ENCODE data around the gene VSIG10L2. TPM values are rescaled to one million over a fixed set of nuclear protein-coding genes. Genes with fewer than 3 reads are reported as not detected.
"Not testable (repeated sequence)": the region's sequence is repeated elsewhere in the genome, so short reads cannot be mapped to it uniquely, and the experiment has no call there.

Gene VSIG10L2
- total RNA-seq, 2 experiments from 2014 or later, result not detected

- H3K9me3 Mint-ChIP-seq, result no peaks in the 10 kb centered on the region
- H3K4me3 Mint-ChIP-seq, result no peak overlapping the region
- H3K36me3 Mint-ChIP-seq (ENCODE audit: low read depth), result no peaks in the 10 kb centered on the region
- no peaks in the 10 kb centered on the region for H3K27me3 Mint-ChIP-seq
- TF ChIP-seq CTCF (IDR thresholded peaks at IDR 0.05), result no peak
- no peak overlapping the region for H3K27ac Mint-ChIP-seq
- no peak for ATAC-seq
- CTCF ChIA-PET, result no interaction called here
- intact Hi-C loops (cut with micrococcal nuclease), result no loop called here
- H3K4me1 Mint-ChIP-seq (ENCODE audit: low read depth), result no peaks in the 10 kb centered on the region
- DNase-seq, result no peak
- POLR2A ChIA-PET, result no interaction called here
Measured at GRCh38 chr11:125980436-125980835, 34.6 kb downstream of the VSIG10L2 start.

GRCh38 chr11:125982348-125982730 lies 36.5 kb downstream of the VSIG10L2 start:
- no peak overlapping the region for H3K27ac Mint-ChIP-seq
- ChIA-PET CTCF (no interaction called here), POLR2A (no interaction called here)
- intact Hi-C loops (cut with micrococcal nuclease), result no loop called here
- ATAC-seq (no peak), DNase-seq (no peak)
- H3K4me1 Mint-ChIP-seq (ENCODE audit: low read depth), result no peaks in the 10 kb centered on the region
- TF ChIP-seq CTCF (IDR thresholded peaks at IDR 0.05), result no peak
- no peaks in the 10 kb centered on the region for H3K9me3 Mint-ChIP-seq
- no peaks in the 10 kb centered on the region for H3K27me3 Mint-ChIP-seq
- H3K36me3 Mint-ChIP-seq (ENCODE audit: low read depth), result no peaks in the 10 kb centered on the region
- no peak overlapping the region for H3K4me3 Mint-ChIP-seq

- H3K36me3 Mint-ChIP-seq (ENCODE audit: low read depth); DNase-seq; H3K27me3 Mint-ChIP-seq; H3K4me1 Mint-ChIP-seq (ENCODE audit: low read depth); CTCF ChIA-PET; H3K4me3 Mint-ChIP-seq; ATAC-seq; H3K27ac Mint-ChIP-seq; POLR2A ChIA-PET; intact Hi-C loops (cut with micrococcal nuclease); H3K9me3 Mint-ChIP-seq: not testable (repeated sequence)
Measured at GRCh38 chr11:125985956-125986355, 40.1 kb downstream of the VSIG10L2 start.

- no peak for TF ChIP-seq CTCF (IDR thresholded peaks at IDR 0.05)
- CTCF ChIA-PET, result no interaction called here
Measured at GRCh38 chr11:125987066-125987641, 41.3 kb downstream of the VSIG10L2 start.

GRCh38 chr11:125990244-125990643 lies 44.4 kb downstream of the VSIG10L2 start:
- no peak for ATAC-seq

More at GRCh38 chr11:125987066-125987641, 41.3 kb downstream of the VSIG10L2 start:
- no peaks in the 10 kb centered on the region for H3K9me3 Mint-ChIP-seq
- intact Hi-C loops (cut with micrococcal nuclease), result no loop called here
- no peaks in the 10 kb centered on the region for H3K36me3 Mint-ChIP-seq (ENCODE audit: low read depth)
- no peak overlapping the region for H3K27ac Mint-ChIP-seq
- peaks cover 2% of the 10 kb centered on the region for H3K4me1 Mint-ChIP-seq (ENCODE audit: low read depth)
- no peaks in the 10 kb centered on the region for H3K27me3 Mint-ChIP-seq
- ATAC-seq (no peak), DNase-seq (no peak)
- H3K4me3 Mint-ChIP-seq, result no peak overlapping the region
- POLR2A ChIA-PET, result no interaction called here

More at GRCh38 chr11:125990244-125990643, 44.4 kb downstream of the VSIG10L2 start:
- Mint-ChIP-seq H3K27me3 (no peaks in the 10 kb centered on the region), H3K4me1 (ENCODE audit: low read depth) (peaks cover 5% of the 10 kb centered on the region), H3K4me3 (no peak overlapping the region), H3K36me3 (ENCODE audit: low read depth) (no peaks in the 10 kb centered on the region), H3K9me3 (no peaks in the 10 kb centered on the region), H3K27ac (no peak overlapping the region)
- intact Hi-C loops (cut with micrococcal nuclease), result no loop called here
- peak; percentile 15 for DNase-seq
- ChIA-PET CTCF (no interaction called here), POLR2A (no interaction called here)
- no peak for TF ChIP-seq CTCF (IDR thresholded peaks at IDR 0.05)
